Ishikawa (cell line): ENCODE measurements around the gene SRRM3.

Experiments used
- CEBPB ChIP-seq: IDR thresholded peaks from 2 replicates; pipeline ENCODE4 v1.6.1; 2012
- CREB1 ChIP-seq: IDR thresholded peaks from 2 replicates; pipeline ENCODE4 v1.6.1; 2012; ENCODE audit warnings: low read depth
- EGR1 ChIP-seq: IDR thresholded peaks from 2 replicates; pipeline ENCODE4 v1.6.1; 2012
- EP300 ChIP-seq: IDR thresholded peaks from 2 replicates; pipeline ENCODE4 v1.6.1; 2012; ENCODE audit warnings: borderline replicate concordance
- FOXM1 ChIP-seq: IDR thresholded peaks from 2 replicates; pipeline ENCODE4 v1.6.1; 2012; ENCODE audit warnings: low read depth, borderline replicate concordance
- NFIC ChIP-seq: IDR thresholded peaks from 2 replicates; pipeline ENCODE4 v1.6.1; 2012
- RAD21 ChIP-seq: IDR thresholded peaks from 2 replicates; pipeline ENCODE4 v1.6.1; 2012; ENCODE audit warnings: low read depth
- TAF1 ChIP-seq: IDR thresholded peaks from 2 replicates; pipeline ENCODE4 v1.6.1; 2012; ENCODE audit warnings: low read depth, mild to moderate bottlenecking
- TCF12 ChIP-seq: IDR thresholded peaks from 2 replicates; pipeline ENCODE4 v1.6.1; 2012; ENCODE audit warnings: low read depth
- TEAD4 ChIP-seq: IDR thresholded peaks from 2 replicates; pipeline ENCODE4 v1.6.1; 2012
- YY1 ChIP-seq: IDR thresholded peaks from 2 replicates; pipeline ENCODE4 v1.6.1; 2012; ENCODE audit warnings: low read depth
- ZBTB7A ChIP-seq: IDR thresholded peaks from 2 replicates; pipeline ENCODE4 v1.6.1; 2012; ENCODE audit warnings: low read depth
- TF ChIP-seq, protein P1 (sequence below): IDR thresholded peaks from 2 replicates; pipeline ENCODE4 v1.6.1; 2012; ENCODE audit warnings: low read depth, mild to moderate bottlenecking
- TF ChIP-seq, protein P2 (sequence below): IDR thresholded peaks from 2 replicates; pipeline ENCODE4 v1.6.1; 2012
- TF ChIP-seq, protein P3 (sequence below): IDR thresholded peaks from 2 replicates; pipeline ENCODE4 v1.6.1; 2012

SRRM3 gene

DNA sequence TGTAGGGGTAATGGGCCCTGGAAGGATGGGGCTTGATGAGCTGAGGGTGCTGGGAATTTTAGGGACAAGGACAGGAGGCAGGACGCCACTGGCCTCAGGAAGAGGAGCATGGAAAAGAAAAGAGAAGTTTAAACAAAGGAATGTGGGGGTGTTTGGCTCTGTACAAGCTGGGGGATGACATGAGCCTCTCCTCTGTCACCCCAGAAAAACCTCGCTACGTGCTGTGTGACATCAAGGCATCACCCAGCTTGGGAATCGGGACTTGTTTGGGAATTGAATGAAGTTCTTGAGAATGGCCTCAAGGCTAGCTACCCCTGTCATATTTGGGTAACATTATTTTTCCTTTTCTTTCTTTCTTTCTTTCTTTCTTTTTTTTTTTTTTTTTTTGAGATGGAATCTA is 53.1 kb downstream of the SRRM3 start:
- TF ChIP-seq TAF1 = no peak
- no peak for TF ChIP-seq CREB1
- no peak for TF ChIP-seq TCF12
- TF ChIP-seq FOXM1 = no peak
- no peak for TF ChIP-seq NFIC
- TF ChIP-seq, protein P1, sequence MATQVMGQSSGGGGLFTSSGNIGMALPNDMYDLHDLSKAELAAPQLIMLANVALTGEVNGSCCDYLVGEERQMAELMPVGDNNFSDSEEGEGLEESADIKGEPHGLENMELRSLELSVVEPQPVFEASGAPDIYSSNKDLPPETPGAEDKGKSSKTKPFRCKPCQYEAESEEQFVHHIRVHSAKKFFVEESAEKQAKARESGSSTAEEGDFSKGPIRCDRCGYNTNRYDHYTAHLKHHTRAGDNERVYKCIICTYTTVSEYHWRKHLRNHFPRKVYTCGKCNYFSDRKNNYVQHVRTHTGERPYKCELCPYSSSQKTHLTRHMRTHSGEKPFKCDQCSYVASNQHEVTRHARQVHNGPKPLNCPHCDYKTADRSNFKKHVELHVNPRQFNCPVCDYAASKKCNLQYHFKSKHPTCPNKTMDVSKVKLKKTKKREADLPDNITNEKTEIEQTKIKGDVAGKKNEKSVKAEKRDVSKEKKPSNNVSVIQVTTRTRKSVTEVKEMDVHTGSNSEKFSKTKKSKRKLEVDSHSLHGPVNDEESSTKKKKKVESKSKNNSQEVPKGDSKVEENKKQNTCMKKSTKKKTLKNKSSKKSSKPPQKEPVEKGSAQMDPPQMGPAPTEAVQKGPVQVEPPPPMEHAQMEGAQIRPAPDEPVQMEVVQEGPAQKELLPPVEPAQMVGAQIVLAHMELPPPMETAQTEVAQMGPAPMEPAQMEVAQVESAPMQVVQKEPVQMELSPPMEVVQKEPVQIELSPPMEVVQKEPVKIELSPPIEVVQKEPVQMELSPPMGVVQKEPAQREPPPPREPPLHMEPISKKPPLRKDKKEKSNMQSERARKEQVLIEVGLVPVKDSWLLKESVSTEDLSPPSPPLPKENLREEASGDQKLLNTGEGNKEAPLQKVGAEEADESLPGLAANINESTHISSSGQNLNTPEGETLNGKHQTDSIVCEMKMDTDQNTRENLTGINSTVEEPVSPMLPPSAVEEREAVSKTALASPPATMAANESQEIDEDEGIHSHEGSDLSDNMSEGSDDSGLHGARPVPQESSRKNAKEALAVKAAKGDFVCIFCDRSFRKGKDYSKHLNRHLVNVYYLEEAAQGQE = no peak
- TF ChIP-seq ZBTB7A = no peak
- no peak for TF ChIP-seq EP300
- TF ChIP-seq YY1 = no peak

DNA sequence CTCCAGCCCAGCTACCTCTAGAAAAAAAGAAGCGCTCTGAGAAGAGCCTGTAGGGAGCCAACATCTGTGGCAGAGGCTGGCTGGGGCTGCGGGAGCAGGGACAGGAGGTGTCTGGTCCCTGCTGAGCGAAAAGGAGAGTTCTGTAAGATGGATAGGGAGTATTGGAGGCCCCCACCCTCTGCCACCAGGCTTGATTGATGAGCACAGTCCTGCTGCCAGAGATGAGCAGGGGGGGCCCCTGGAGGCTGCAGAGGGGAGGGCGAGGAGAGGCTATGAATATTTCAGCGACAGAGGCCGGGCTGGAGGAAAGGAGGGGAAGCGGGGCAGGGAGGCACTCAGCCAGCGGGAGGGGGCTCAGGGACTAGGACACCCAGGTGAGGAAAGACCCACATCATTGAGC is 56.3 kb downstream of the SRRM3 start:
- TF ChIP-seq RAD21 = no peak
- no peak for TF ChIP-seq FOXM1
- no peak for TF ChIP-seq TCF12
- TF ChIP-seq, protein P1 = no peak
- no peak for TF ChIP-seq CREB1
- TF ChIP-seq YY1 = no peak
- TF ChIP-seq TAF1 = no peak
- no peak for TF ChIP-seq NFIC
- TF ChIP-seq EP300 = no peak
- no peak for TF ChIP-seq EGR1
- no peak for TF ChIP-seq ZBTB7A
- TF ChIP-seq, protein P2, sequence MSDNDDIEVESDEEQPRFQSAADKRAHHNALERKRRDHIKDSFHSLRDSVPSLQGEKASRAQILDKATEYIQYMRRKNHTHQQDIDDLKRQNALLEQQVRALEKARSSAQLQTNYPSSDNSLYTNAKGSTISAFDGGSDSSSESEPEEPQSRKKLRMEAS = no peak

DNA sequence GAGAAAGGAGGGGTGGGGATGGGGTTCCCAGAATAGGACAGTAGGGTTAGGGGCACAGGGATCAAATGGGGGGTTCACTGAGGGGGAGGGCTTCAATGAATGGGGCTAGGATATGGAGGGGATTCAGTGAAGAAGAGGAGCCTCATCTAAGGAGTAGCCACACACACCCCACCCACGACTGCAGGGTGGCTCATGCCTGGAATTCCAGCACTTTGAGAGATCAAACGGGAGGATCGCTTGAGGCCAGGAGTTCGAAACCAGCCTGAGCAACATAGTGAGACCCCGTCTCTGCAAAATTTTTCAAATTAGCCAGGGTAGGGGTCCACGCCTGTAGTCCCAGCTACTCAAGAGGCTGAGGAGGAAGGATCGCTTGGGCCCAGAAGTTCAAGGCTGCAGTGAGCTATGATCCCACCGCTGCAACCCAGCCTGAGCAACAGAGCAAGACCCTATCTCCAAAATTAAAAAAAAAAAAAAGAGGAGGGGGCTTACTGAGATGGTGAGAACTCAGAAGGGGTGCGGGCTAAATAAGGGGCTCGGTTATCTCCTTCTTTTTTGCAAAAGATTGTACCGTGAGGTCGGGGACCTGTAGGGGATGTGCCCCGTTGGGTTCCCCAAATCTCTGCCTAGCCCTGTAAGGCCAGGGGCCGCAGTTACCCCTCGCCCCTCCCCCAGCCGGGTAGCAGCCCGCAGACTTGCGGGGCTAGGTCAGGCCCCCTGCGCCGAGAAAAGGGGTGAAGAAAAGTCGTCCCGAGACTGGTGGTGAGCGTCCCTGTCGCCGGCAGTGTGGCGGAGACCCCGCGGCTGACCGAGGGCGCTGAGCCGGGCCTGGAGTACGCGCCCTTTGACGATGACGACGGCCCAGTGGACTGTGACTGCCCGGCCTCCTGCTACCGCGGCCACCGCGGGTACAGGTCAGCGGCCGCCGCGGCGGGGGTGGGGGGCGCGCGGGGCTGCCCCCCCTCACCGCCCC is 57.7 kb downstream of the SRRM3 start:
- no peak for TF ChIP-seq YY1
- TF ChIP-seq, protein P2 = 0 out of 2 replicates have a peak, but pooled peaks have one; percentile 15

DNA sequence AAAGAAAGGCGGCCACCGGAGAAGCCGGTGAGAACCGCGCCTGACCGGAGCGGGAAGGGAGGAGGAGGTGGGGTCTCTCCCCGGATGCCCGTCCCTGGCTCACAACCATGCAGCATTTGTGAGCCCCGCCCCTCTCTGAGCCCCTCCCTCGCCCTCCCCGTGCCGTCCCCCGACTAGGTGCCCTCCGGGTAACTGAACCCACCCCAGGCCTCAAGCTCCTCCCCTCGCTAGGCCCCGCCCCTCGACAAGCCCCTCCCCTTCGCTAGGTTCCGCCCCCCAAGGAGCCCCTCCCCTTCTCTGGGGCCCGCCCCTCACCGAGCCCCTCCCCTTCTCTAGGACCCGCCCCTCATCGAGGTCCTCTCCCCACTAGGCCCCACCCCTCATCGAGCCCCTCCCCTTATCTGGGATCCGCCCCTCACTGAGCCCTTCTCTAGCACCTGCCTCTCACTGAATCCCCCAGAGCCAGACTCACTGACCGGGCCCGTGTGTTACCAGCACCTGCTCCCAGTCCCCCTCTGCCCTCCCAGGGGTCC is 58.5 kb downstream of the SRRM3 start:
- TF ChIP-seq CEBPB = no peak
- 0 out of 2 replicates have a peak, but pooled peaks have one; percentile 17 for TF ChIP-seq ZBTB7A
- no peak for TF ChIP-seq EP300
- TF ChIP-seq, protein P2 = no peak
- TF ChIP-seq EGR1 = no peak

DNA sequence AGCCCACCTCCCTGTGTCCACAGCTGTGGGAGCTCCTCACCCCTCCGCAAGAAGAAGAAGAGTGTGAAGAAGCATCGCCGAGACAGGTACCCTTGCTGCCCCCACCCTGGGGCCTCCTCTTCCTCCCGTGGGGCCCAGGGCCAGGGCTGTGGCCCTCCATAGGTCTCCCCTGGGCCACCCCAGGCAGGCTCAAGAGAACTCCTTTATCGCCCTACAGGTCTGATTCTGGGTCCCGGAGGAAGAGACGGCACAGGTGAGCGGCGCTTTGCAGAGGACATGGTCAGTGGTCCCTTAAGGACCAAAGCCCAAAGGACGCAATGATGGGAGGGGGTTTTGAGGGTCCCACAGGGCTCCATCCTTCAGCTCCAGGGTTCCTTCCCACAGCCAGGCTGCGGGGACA is 59.6 kb downstream of the SRRM3 start:
- TF ChIP-seq ZBTB7A (no peak), FOXM1 (no peak), EP300 (no peak), EGR1 (no peak), CREB1 (no peak), RAD21 (no peak), YY1 (no peak), CEBPB (no peak), TCF12 (no peak), TEAD4 (no peak), NFIC (no peak), TAF1 (no peak)
- TF ChIP-seq, protein P3, sequence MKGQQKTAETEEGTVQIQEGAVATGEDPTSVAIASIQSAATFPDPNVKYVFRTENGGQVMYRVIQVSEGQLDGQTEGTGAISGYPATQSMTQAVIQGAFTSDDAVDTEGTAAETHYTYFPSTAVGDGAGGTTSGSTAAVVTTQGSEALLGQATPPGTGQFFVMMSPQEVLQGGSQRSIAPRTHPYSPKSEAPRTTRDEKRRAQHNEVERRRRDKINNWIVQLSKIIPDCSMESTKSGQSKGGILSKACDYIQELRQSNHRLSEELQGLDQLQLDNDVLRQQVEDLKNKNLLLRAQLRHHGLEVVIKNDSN = no peak
- TF ChIP-seq, protein P1 = no peak
- TF ChIP-seq, protein P2 = no peak
